ENCODE data around the gene RAD54L. TPM values are rescaled to one million over a fixed set of nuclear protein-coding genes. Genes with fewer than 3 reads are reported as not detected.

The RAD54L gene
- polyA plus RNA-seq, 1 donor from 2014 or later: 1.1 TPM

DNA sequence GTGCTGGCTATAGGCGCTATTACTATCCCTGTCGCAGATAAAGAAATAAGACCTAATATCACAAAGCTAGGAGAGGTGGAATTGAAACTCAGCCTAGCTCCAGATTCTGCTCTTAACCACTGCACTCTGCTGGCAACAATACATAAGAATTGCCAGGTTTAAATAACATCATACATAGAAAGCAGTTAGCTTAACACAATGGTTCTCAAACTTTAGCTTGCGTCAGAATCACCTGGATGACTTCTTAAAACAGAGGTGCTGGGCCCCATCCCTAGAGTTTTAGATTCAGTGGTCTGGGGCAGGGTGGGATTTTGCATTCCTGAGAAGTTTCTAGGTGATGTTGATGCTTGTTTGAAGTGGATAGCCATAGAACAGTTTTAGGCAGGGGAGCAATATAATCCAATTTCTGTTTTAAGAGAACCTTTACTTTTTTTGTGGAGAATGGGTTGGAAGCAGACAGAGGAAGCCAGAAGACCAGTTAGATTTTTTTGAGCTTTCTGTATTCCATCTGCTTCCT, 48.3 kb upstream of the RAD54L start:
- Histone ChIP-seq H2AFZ (ENCODE audit: low read depth, low read length) (no peak overlapping the region), H3K36me3 (ENCODE audit: insufficient read depth, low read length) (no peaks in the 10 kb centered on the region), H3K9me2 (ENCODE audit: insufficient read depth, low read length) (no peaks in the 10 kb centered on the region), H3K4me3 (ENCODE audit: low read length) (peak overlapping the region; percentile 84), H3K79me2 (replicated peaks; ENCODE audit: insufficient read depth, low read length) (no peaks in the 10 kb centered on the region), H3K4me2 (ENCODE audit: low read length) (no peak overlapping the region), H3K27me3 (ENCODE audit: insufficient read depth, low read depth, low read length) (peaks cover 11% of the 10 kb centered on the region), H3K9ac (ENCODE audit: low read length) (no peak overlapping the region), H3F3A (ENCODE audit: insufficient read depth, low read length, poor library complexity, severe bottlenecking) (no peaks in the 10 kb centered on the region), H3K9me3 (ENCODE audit: low read length) (no peaks in the 10 kb centered on the region), H3K27ac (ENCODE audit: low read length) (no peak overlapping the region), H4K20me1 (ENCODE audit: insufficient read depth) (no peaks in the 10 kb centered on the region)
- TF ChIP-seq CTCF (IDR thresholded peaks at IDR 0.05; ENCODE audit: poor library complexity, severe bottlenecking) (no peak), RAD21 (conservative IDR thresholded peaks at IDR 0.05) (no peak), MXI1 (conservative IDR thresholded peaks at IDR 0.05; ENCODE audit: poor library complexity, severe bottlenecking) (no peak), EP300 (conservative IDR thresholded peaks at IDR 0.05; ENCODE audit: poor library complexity, severe bottlenecking) (no peak)

DNA sequence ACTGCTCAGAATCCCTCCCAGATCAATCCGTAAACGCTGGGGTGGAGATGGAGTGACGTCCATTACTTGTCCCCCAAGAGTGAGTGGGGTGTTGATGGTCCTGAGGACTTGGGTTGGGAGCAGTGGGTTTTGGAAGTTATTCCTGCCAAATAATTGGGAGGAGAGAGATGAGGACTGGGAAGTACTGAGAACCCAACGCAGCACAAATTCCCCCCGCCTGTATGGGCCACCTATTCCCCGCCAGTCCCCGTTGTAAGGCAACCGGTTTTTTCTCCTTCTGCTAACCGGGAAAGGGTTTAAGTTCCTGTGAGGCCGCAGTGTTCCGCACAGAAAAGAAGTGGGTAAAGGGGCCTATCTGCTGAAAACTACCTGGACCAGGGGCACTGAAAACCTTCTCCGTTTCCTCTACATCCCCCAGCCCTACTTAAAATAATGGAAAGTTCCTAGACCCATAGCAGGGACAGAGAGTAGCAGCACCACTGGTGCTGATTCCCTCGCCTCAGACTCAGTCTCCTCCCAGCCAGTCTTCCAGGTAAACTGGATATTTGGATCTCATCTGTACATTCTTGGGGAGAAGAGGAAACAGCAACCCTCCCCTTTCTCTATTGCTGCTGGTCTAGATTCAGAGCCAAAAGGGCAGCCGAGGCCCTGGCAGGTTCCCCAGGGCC, 43.7 kb upstream of the RAD54L start:
- H3K27me3 ChIP-seq (ENCODE audit: insufficient read depth, low read depth, low read length): peaks cover 11% of the 10 kb centered on the region
- no peaks in the 10 kb centered on the region for H4K20me1 ChIP-seq (ENCODE audit: insufficient read depth)
- H3K4me3 ChIP-seq (ENCODE audit: low read length): peak overlapping the region; percentile 72
- H3K4me2 ChIP-seq (ENCODE audit: low read length): peak overlapping the region; percentile 51
- no peaks in the 10 kb centered on the region for H3K9me2 ChIP-seq (ENCODE audit: insufficient read depth, low read length)
- H2AFZ ChIP-seq (ENCODE audit: low read depth, low read length): no peak overlapping the region
- H3K79me2 ChIP-seq (replicated peaks; ENCODE audit: insufficient read depth, low read length): no peaks in the 10 kb centered on the region
- no peaks in the 10 kb centered on the region for H3K36me3 ChIP-seq (ENCODE audit: insufficient read depth, low read length)
- TF ChIP-seq MXI1 (conservative IDR thresholded peaks at IDR 0.05; ENCODE audit: poor library complexity, severe bottlenecking) (no peak), EZH2 (IDR thresholded peaks at IDR 0.05; ENCODE audit: borderline replicate concordance, insufficient read depth, low read length, poor library complexity, severe bottlenecking) (no peak), EP300 (conservative IDR thresholded peaks at IDR 0.05; ENCODE audit: poor library complexity, severe bottlenecking) (no peak), CTCF (IDR thresholded peaks at IDR 0.05; ENCODE audit: poor library complexity, severe bottlenecking) (no peak), TAF1 (IDR thresholded peaks at IDR 0.05; ENCODE audit: low read depth) (no peak), SMC3 (conservative IDR thresholded peaks at IDR 0.05; ENCODE audit: poor library complexity) (no peak), RAD21 (conservative IDR thresholded peaks at IDR 0.05) (no peak), POLR2AphosphoS5 (IDR thresholded peaks at IDR 0.05) (no peak), REST (IDR thresholded peaks at IDR 0.05; ENCODE audit: borderline replicate concordance) (no peak)
- H3K27ac ChIP-seq (ENCODE audit: low read length): no peak overlapping the region
- H3F3A ChIP-seq (ENCODE audit: insufficient read depth, low read length, poor library complexity, severe bottlenecking): no peaks in the 10 kb centered on the region
- H3K9me3 ChIP-seq (ENCODE audit: low read length): no peaks in the 10 kb centered on the region
- peak overlapping the region; percentile 62 for H3K9ac ChIP-seq (ENCODE audit: low read length)
